ENCODE data around the gene CCDC71.

Gene CCDC71

DNA sequence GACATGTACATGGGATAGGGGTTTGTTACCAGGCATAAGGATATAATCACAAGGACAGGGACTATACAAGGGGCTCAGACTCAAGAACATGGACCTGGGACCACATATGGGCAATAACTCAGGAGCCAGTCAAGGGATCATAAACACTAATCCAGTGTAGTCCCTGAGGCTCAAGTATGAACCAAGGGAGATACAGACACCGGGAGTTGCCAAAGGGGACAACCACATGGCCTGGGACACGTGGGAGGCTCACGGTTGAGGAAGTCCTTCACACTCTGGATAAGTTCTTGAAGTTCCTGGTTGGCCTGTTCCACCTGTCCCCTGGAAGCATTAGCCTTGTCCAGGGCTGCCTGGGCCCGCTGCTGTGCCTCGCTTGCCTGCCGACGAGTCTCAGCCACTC is 43.7 kb downstream of the CCDC71 start:
- TF ChIP-seq, protein P1, sequence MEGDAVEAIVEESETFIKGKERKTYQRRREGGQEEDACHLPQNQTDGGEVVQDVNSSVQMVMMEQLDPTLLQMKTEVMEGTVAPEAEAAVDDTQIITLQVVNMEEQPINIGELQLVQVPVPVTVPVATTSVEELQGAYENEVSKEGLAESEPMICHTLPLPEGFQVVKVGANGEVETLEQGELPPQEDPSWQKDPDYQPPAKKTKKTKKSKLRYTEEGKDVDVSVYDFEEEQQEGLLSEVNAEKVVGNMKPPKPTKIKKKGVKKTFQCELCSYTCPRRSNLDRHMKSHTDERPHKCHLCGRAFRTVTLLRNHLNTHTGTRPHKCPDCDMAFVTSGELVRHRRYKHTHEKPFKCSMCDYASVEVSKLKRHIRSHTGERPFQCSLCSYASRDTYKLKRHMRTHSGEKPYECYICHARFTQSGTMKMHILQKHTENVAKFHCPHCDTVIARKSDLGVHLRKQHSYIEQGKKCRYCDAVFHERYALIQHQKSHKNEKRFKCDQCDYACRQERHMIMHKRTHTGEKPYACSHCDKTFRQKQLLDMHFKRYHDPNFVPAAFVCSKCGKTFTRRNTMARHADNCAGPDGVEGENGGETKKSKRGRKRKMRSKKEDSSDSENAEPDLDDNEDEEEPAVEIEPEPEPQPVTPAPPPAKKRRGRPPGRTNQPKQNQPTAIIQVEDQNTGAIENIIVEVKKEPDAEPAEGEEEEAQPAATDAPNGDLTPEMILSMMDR (IDR thresholded peaks at IDR 0.05; ENCODE audit: insufficient read depth, missing control alignments): no peak
- no peak for FAIRE-seq
- no peak for DNase-seq (ENCODE audit: insufficient read length, low spot score)

DNA sequence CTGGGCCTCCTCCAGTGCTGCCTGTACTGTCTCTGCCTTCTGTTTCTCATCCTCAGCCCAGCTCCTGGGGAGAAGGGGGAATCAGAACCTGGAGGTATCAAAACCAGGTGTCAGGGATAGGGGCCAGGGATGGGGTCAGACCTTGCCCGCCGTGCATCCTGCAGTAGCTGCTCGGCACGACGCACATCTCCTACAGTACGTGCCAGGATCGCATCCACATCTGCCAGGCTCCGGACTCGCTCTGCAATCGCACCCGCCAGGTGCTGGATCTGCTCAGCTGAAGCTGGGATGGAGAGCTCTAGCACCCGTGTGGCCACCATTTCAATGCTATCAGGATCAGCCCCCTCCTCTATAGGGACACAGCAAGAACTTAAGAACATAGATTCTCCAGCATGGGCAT is 44.1 kb downstream of the CCDC71 start:
- FAIRE-seq (no peak), DNase-seq (ENCODE audit: insufficient read length, low spot score) (no peak)
- TF ChIP-seq, protein P1 (IDR thresholded peaks at IDR 0.05; ENCODE audit: insufficient read depth, missing control alignments): no peak

DNA sequence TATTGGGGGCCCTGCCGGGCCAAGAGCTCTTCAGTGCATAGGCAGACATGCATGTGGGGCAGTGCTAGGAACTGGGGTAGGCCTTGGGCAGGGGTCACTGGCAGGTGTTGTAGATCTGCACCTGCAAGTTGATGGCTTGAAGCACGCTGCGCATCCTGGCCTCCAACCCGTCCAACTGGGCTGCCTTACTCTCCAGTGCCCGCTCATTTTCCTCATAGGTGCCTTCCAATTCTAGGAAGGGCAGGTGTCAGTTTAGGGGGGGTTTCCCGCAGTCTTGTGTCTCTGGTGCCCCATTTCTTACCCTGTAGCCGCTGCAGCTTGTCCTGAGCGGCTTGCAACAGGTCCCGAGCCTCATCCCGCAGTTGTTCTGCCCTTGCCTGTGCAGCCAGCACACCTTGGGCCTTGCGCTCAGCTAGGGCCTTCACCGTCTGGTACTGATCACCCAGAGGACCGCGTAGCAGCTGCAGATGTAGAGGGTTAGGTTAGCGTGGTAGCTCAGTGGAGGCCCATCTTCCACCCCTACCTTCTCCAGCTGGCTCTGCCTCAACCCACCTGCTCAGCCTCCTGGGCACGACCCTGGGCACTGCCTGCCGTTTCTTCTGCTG is 44.9 kb downstream of the CCDC71 start:
- TF ChIP-seq, protein P1 (IDR thresholded peaks at IDR 0.05; ENCODE audit: insufficient read depth, missing control alignments): no peak
- DNase-seq (ENCODE audit: insufficient read length, low spot score) (no peak), FAIRE-seq (no peak)

DNA sequence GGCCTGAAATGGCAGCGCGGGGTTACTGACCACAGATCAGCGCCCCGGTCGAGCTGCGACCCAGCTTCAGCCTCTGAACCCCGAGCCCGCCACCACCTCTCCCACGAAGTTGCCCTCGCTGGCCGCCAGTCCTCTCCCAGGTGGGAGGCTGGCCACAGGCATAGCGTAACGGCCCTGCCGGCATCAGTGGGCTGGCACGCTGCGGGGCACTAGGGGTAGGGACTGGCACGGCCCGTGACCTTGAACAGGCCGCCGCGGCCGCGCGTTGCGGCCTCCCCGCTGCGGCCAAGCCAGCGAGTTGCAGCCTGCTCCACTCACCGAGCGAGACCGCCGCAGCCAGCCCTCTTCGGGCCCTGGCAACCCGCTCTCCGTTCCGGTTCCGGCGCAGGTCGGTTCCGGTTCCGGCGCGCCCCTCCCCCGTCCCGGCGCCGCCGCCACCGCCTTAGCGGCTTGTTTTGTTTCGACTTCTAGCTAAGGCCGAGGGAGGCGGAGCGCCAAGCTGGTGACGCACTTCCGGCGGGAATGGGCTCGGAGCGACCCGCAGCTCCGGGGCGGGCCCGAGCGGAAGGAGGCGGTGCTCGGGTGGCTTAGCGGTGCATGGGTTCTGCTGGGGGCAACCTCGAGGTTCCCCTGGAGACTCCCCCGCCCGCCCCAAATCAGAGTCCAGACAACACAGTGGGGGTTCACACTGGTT is 45.5 kb downstream of the CCDC71 start, which contains the start of gene USP19:
USP19 (minus strand) TSS at position 386 of the 694 bp plus-strand sequence. CDS start 1,678 bp downstream, outside the sequence.
- FAIRE-seq: no peak
- TF ChIP-seq, protein P1 (IDR thresholded peaks at IDR 0.05; ENCODE audit: insufficient read depth, missing control alignments): no peak
- DNase-seq (ENCODE audit: insufficient read length, low spot score): peak; percentile 99

DNA sequence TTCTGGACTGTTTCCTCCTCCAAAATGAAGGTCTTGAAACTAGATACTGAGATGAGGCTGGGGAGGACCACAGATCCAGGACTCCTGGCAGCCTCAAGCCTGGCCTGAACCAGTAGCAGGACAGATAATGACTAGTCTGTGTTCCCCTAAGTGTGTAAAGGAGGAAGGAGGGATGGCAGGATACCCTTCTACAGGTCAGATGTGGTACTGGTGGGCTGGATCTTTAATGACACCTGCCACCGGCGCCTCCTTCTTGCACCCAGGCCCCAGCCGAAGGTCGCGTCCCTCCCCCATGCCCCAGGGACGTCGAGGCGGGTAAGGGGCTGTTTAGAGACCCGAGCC is 46.1 kb downstream of the CCDC71 start:
- TF ChIP-seq, protein P1 (IDR thresholded peaks at IDR 0.05; ENCODE audit: insufficient read depth, missing control alignments): no peak
- FAIRE-seq (no peak), DNase-seq (ENCODE audit: insufficient read length, low spot score) (no peak)

DNA sequence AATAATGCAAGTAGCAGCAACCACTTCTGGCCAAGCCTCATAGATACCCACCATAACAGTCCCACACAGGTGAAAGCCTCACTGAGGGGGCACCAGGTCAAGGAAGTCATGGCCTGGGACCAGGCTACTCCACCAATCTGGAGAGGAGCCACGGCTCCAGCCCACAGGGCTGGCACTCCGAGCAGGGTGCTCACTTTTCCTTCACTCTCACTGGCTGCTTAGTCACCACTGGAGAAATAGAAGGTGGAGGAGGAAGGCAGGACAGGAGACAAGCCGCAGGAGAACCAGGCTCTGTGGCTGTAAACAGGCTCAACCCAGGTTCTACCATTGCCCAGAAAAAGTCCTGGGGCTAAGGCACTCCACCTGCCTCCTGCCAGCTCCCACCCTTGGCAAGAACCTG is 46.7 kb downstream of the CCDC71 start:
- FAIRE-seq (no peak), DNase-seq (ENCODE audit: insufficient read length, low spot score) (no peak)

More for the DNA sequence above, 46.7 kb downstream of the CCDC71 start:
- TF ChIP-seq, protein P1 (IDR thresholded peaks at IDR 0.05; ENCODE audit: insufficient read depth, missing control alignments): no peak
